Neural cell (in vitro differentiated cells): ENCODE data around the gene ARHGAP30. TPM values are rescaled to one million over a fixed set of nuclear protein-coding genes. Genes with fewer than 3 reads are reported as not detected.
"Not testable (repeated sequence)": the region's sequence is repeated elsewhere in the genome, so short reads cannot be mapped to it uniquely, and the experiment has no call there.

ENCODE experiments used
- H2AFZ ChIP-seq: fragments of 200-600, 300-800 bp; sonication (generic), shearing (Covaris generic); 2 replicates; pipeline ENCODE4 v1.6.0; 2014; ENCODE audit warnings: low read depth, mild to moderate bottlenecking, antibody characterized with exemption, low read length, moderate library complexity
- H3F3A ChIP-seq: fragments of 200-600 bp; shearing (Covaris generic); 2 replicates; pipeline ENCODE4 v1.6.1; 2016; ENCODE audit warnings: mild to moderate bottlenecking, moderate library complexity, mixed read lengths, antibody characterized with exemption, low read length; ENCODE audit not compliant: insufficient read depth, poor library complexity, severe bottlenecking
- H3K27ac ChIP-seq: fragments of 200-600, 300-800 bp; sonication (generic), shearing (Covaris generic); 2 replicates; pipeline ENCODE4 v1.5.1; 2014; ENCODE audit warnings: mild to moderate bottlenecking, low read length, moderate library complexity
- H3K27me3 ChIP-seq: fragments of 300-800, 200-600 bp; sonication (generic), shearing (Covaris generic); 2 replicates; pipeline ENCODE4 v1.6.0; 2014; ENCODE audit warnings: mild to moderate bottlenecking, low read depth, low read length, moderate library complexity; ENCODE audit not compliant: insufficient read depth
- H3K36me3 ChIP-seq: fragments of 300-800, 200-600 bp; sonication (generic), shearing (Covaris generic); 2 replicates; pipeline ENCODE4 v1.5.1; 2014; ENCODE audit warnings: mild to moderate bottlenecking, antibody characterized with exemption, low read length, moderate library complexity; ENCODE audit not compliant: insufficient read depth
- H3K4me2 ChIP-seq: fragments of 300-800, 200-600 bp; sonication (generic), shearing (Covaris generic); 2 replicates; pipeline ENCODE4 v1.6.0; 2014; ENCODE audit warnings: mild to moderate bottlenecking, low read length
- H3K4me3 ChIP-seq: fragments of 300-800, 200-600 bp; sonication (generic), shearing (Covaris generic); 2 replicates; pipeline ENCODE4 v1.5.1; 2014; ENCODE audit warnings: mild to moderate bottlenecking, low read length, moderate library complexity
- H3K79me2 ChIP-seq: fragments of 200-600 bp; shearing (Covaris generic); replicated peaks from 2 replicates; pipeline ENCODE4 v1.6.0; 2014; ENCODE audit warnings: mild to moderate bottlenecking, low read length, moderate library complexity; ENCODE audit not compliant: insufficient read depth
- H3K9ac ChIP-seq: fragments of 300-800, 200-600 bp; sonication (generic), shearing (Covaris generic); 2 replicates; pipeline ENCODE4 v1.6.1; 2016; ENCODE audit warnings: mild to moderate bottlenecking, low read length, mixed read lengths
- H3K9me2 ChIP-seq: fragments of 200-600 bp; shearing (Covaris generic); 2 replicates; pipeline ENCODE4 v1.6.1; 2016; ENCODE audit warnings: mild to moderate bottlenecking, low read length, mixed read lengths; ENCODE audit not compliant: insufficient read depth
- H3K9me3 ChIP-seq: fragments of 200-600, 300-800 bp; sonication (generic), shearing (Covaris generic); 2 replicates; pipeline ENCODE4 v1.6.1; 2016; ENCODE audit warnings: mild to moderate bottlenecking, mixed run types, low read length, moderate library complexity, mixed read lengths
- H4K20me1 ChIP-seq: fragments of 200-600 bp; shearing (Covaris generic); 2 replicates; pipeline ENCODE4 v1.6.1; 2016; ENCODE audit warnings: mild to moderate bottlenecking, mixed run types; ENCODE audit not compliant: insufficient read depth
- CTCF ChIP-seq: fragments of 450-650 bp; IDR thresholded peaks from 2 replicates; pipeline ENCODE4 v1.5.1; 2014; ENCODE audit warnings: antibody characterized with exemption, mild to moderate bottlenecking, moderate library complexity; ENCODE audit not compliant: poor library complexity, severe bottlenecking
- EP300 ChIP-seq: fragments of 450-650 bp; conservative IDR thresholded peaks from 2 replicates; pipeline ENCODE4 v1.6.1; 2014; ENCODE audit warnings: antibody characterized with exemption, mild to moderate bottlenecking, moderate library complexity; ENCODE audit not compliant: poor library complexity, severe bottlenecking
- EZH2 ChIP-seq: fragments of 200-600, 300-800 bp; shearing (Covaris generic), sonication (generic); IDR thresholded peaks from 2 replicates; pipeline ENCODE4 v1.6.1; 2014; ENCODE audit warnings: antibody characterized with exemption, low read length, borderline replicate concordance, mild to moderate bottlenecking; ENCODE audit not compliant: insufficient read depth, poor library complexity, severe bottlenecking
- MXI1 ChIP-seq: fragments of 450-650 bp; conservative IDR thresholded peaks from 2 replicates; pipeline ENCODE4 v1.6.1; 2014; ENCODE audit warnings: antibody characterized with exemption, mild to moderate bottlenecking; ENCODE audit not compliant: poor library complexity, severe bottlenecking
- POLR2AphosphoS5 ChIP-seq: IDR thresholded peaks from 2 replicates; pipeline ENCODE4 v1.6.1; 2012
- RAD21 ChIP-seq: fragments of 450-650 bp; conservative IDR thresholded peaks from 2 replicates; pipeline ENCODE4 v1.6.1; 2014; ENCODE audit warnings: antibody characterized with exemption, mild to moderate bottlenecking, moderate library complexity
- SMC3 ChIP-seq: fragments of 450-650 bp; conservative IDR thresholded peaks from 2 replicates; pipeline ENCODE4 v1.6.1; 2014; ENCODE audit warnings: antibody characterized with exemption, mild to moderate bottlenecking, moderate library complexity; ENCODE audit not compliant: poor library complexity
- TAF1 ChIP-seq: IDR thresholded peaks from 2 replicates; pipeline ENCODE4 v1.6.1; 2012; ENCODE audit warnings: low read depth
- polyA plus RNA-seq: library from polyadenylated mRNA; depleted of rRNA; stranded (reverse); fragments of >200 nt; gene quantifications from 2 replicates; pipeline ENCODE4 v1.2.3, GENCODE V29; 2014
- TF ChIP-seq, protein P1 (sequence below): IDR thresholded peaks from 2 replicates; pipeline ENCODE4 v1.6.1; 2012; ENCODE audit warnings: borderline replicate concordance

ARHGAP30 gene
- polyA plus RNA-seq, 1 donor from 2014 or later = not detected

DNA sequence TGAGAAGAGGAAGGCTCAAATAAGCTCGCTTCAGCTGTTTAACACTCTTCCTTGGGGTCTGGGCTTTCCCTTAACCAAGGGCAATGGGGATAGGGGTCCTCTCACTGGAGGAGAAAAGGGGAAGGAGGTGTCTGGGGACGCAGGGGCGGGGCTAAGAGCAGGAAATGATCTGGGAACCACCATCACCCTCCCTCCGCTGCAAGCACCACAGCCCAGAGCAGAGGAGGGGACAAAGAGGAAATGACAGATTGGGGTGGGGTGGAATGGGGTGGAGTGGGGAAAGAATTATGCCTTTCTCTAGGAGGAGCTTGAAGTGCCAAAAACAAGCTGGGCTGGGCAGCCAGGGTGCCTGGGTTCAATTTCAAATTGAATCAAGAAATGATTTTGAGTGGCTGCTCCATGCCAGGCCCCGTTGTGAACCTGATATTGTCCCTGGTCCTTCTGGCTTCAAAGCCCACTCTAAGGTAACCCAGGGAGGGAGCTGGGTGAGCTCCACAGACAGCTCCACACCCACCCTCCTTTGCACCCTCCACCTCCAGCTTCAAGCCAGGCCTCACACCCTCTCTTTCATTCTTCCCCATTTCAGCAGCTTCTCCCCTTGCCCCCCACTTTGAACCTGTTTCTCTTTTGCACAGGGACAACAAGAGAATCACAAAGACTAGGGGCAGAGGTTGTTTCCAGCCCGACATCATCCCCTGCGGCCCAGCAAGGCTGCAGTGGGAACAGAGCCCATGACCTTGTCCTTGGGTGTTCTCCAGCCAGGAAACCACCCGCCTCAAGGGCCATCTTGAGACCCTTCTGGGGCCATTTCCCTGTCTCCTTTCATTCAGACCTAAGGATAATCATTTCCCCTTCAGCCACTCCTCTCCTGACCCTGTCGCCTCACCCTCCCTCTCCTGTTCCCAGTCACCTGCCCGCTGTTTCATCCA, 1.1 kb downstream of the ARHGAP30 start:
- H3K79me2 ChIP-seq = no peaks in the 10 kb centered on the region
- no peaks in the 10 kb centered on the region for H3K27me3 ChIP-seq
- no peak overlapping the region for H3K27ac ChIP-seq
- H3K9me2 ChIP-seq = no peaks in the 10 kb centered on the region
- no peaks in the 10 kb centered on the region for H3K36me3 ChIP-seq
- no peak overlapping the region for H3K9ac ChIP-seq
- H3F3A ChIP-seq = no peaks in the 10 kb centered on the region
- no peaks in the 10 kb centered on the region for H4K20me1 ChIP-seq
- H3K4me3 ChIP-seq = no peak overlapping the region
- H2AFZ ChIP-seq = no peak overlapping the region
- H3K9me3 ChIP-seq = no peaks in the 10 kb centered on the region
- H3K4me2 ChIP-seq = no peak overlapping the region
- TF ChIP-seq CTCF (no peak), MXI1 (no peak), POLR2AphosphoS5 (no peak), EZH2 (no peak), RAD21 (no peak), TAF1 (no peak), EP300 (no peak), SMC3 (no peak)
- TF ChIP-seq, protein P1, sequence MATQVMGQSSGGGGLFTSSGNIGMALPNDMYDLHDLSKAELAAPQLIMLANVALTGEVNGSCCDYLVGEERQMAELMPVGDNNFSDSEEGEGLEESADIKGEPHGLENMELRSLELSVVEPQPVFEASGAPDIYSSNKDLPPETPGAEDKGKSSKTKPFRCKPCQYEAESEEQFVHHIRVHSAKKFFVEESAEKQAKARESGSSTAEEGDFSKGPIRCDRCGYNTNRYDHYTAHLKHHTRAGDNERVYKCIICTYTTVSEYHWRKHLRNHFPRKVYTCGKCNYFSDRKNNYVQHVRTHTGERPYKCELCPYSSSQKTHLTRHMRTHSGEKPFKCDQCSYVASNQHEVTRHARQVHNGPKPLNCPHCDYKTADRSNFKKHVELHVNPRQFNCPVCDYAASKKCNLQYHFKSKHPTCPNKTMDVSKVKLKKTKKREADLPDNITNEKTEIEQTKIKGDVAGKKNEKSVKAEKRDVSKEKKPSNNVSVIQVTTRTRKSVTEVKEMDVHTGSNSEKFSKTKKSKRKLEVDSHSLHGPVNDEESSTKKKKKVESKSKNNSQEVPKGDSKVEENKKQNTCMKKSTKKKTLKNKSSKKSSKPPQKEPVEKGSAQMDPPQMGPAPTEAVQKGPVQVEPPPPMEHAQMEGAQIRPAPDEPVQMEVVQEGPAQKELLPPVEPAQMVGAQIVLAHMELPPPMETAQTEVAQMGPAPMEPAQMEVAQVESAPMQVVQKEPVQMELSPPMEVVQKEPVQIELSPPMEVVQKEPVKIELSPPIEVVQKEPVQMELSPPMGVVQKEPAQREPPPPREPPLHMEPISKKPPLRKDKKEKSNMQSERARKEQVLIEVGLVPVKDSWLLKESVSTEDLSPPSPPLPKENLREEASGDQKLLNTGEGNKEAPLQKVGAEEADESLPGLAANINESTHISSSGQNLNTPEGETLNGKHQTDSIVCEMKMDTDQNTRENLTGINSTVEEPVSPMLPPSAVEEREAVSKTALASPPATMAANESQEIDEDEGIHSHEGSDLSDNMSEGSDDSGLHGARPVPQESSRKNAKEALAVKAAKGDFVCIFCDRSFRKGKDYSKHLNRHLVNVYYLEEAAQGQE = no peak

DNA sequence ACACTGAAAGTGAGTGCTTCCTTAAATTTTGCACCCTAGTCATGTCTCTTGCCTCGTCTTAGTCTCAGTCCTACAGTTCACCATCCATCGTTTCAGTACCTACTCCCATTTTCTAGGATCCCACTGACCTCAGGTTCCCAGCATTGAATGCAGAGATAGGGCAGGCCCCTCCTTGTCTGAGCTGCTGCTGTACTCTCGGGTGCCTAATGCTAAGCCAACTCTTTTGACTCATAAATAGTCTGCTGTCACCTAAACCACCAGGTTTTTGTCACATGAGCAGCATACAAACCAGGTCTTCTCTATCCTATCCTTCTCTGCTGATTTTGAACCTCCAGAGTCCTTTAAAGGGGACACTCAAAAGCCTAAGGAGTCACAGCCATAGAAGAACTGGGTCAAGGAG, 3.0 kb downstream of the ARHGAP30 start:
- Histone ChIP-seq H4K20me1 (no peaks in the 10 kb centered on the region), H3F3A (no peaks in the 10 kb centered on the region), H3K9me2 (no peaks in the 10 kb centered on the region), H3K27ac (no peak overlapping the region), H3K79me2 (no peaks in the 10 kb centered on the region), H3K4me3 (no peak overlapping the region), H3K9me3 (no peaks in the 10 kb centered on the region), H2AFZ (no peak overlapping the region), H3K27me3 (no peaks in the 10 kb centered on the region), H3K4me2 (no peak overlapping the region), H3K9ac (no peak overlapping the region), H3K36me3 (no peaks in the 10 kb centered on the region)
- TF ChIP-seq MXI1 (no peak), RAD21 (no peak), SMC3 (no peak), CTCF (no peak), EP300 (no peak), TAF1 (no peak), EZH2 (no peak), POLR2AphosphoS5 (no peak)
- TF ChIP-seq, protein P1 = no peak

DNA sequence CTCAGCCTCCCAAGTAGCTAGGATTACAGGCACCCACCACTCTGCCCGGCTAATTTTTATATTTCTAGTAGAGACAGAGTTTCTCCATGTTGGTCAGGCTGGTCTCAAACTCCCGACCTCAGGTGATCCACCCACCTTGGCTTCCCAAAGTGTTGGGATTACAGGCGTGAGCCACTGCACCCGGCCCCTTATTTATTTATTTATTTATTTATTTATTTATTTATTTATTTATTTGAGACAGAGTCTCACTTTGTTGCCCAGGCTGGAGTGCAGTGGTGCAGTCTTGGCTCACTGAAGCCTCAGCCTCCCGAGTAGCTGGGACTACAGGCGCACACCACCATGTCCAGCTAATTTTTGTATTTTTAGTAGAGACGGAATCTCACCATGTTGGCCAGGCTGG, 4.0 kb downstream of the ARHGAP30 start:
- H3K9ac ChIP-seq, H3K4me3 ChIP-seq, H3K4me2 ChIP-seq, H3K9me2 ChIP-seq, H3F3A ChIP-seq, H3K27ac ChIP-seq, H3K36me3 ChIP-seq, H3K27me3 ChIP-seq, H3K79me2 ChIP-seq, H4K20me1 ChIP-seq, H3K9me3 ChIP-seq, H2AFZ ChIP-seq: not testable (repeated sequence)
